HG03095 (cell line): ENCODE results near the gene CLEC16A.

Source experiments
- ATAC-seq: cut with Tn5 transposase; IDR thresholded peaks from one replicate; pipeline ENCODE4 v1.9.1; 2021; ENCODE audit warnings: moderate library complexity; ENCODE audit not compliant: unreplicated experiment

CLEC16A gene, protein sequence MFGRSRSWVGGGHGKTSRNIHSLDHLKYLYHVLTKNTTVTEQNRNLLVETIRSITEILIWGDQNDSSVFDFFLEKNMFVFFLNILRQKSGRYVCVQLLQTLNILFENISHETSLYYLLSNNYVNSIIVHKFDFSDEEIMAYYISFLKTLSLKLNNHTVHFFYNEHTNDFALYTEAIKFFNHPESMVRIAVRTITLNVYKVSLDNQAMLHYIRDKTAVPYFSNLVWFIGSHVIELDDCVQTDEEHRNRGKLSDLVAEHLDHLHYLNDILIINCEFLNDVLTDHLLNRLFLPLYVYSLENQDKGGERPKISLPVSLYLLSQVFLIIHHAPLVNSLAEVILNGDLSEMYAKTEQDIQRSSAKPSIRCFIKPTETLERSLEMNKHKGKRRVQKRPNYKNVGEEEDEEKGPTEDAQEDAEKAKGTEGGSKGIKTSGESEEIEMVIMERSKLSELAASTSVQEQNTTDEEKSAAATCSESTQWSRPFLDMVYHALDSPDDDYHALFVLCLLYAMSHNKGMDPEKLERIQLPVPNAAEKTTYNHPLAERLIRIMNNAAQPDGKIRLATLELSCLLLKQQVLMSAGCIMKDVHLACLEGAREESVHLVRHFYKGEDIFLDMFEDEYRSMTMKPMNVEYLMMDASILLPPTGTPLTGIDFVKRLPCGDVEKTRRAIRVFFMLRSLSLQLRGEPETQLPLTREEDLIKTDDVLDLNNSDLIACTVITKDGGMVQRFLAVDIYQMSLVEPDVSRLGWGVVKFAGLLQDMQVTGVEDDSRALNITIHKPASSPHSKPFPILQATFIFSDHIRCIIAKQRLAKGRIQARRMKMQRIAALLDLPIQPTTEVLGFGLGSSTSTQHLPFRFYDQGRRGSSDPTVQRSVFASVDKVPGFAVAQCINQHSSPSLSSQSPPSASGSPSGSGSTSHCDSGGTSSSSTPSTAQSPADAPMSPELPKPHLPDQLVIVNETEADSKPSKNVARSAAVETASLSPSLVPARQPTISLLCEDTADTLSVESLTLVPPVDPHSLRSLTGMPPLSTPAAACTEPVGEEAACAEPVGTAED

DNA sequence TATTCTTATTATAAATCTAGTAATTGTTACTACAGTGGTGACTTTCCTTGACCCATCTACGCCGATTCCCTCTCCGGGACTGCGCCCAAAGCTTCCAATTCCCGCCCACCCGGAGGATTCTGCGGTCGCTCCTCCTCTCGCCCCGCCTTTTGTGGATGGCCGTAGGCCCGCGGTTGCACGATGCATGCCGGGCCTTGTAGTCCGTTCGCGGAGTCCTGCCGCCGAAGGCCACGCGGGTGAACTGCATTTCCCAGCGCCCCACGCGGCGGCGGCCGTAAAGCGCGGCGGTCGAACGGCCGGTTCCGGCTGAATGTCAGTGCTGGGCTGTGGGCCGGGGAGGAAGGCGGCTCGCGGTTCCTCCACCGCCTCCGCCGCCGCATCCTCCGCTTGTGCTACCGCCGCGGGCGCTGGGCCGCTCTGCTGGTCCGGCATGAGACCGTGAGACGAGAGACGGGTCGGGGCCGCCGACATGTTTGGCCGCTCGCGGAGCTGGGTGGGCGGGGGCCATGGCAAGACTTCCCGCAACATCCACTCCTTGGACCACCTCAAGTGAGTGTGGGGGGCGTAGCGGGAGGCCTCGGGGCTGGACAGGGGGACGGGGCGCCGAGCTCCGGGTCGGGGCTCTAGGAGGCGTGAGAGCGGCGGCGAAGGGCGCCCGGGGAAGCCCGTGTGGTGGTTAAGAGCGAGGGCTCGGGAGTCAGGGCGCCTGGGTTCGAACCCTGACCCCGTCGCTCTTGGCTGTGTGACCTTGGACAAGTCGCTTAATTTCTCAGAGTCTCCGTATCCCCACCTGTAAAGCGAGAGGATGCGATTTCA is at the start of gene CLEC16A:
Gene CLEC16A (plus strand): TSS at position 316 of the 816 bp plus-strand sequence. CDS start 154 bp downstream, at position 470.
- ATAC-seq = peak; percentile 65

DNA sequence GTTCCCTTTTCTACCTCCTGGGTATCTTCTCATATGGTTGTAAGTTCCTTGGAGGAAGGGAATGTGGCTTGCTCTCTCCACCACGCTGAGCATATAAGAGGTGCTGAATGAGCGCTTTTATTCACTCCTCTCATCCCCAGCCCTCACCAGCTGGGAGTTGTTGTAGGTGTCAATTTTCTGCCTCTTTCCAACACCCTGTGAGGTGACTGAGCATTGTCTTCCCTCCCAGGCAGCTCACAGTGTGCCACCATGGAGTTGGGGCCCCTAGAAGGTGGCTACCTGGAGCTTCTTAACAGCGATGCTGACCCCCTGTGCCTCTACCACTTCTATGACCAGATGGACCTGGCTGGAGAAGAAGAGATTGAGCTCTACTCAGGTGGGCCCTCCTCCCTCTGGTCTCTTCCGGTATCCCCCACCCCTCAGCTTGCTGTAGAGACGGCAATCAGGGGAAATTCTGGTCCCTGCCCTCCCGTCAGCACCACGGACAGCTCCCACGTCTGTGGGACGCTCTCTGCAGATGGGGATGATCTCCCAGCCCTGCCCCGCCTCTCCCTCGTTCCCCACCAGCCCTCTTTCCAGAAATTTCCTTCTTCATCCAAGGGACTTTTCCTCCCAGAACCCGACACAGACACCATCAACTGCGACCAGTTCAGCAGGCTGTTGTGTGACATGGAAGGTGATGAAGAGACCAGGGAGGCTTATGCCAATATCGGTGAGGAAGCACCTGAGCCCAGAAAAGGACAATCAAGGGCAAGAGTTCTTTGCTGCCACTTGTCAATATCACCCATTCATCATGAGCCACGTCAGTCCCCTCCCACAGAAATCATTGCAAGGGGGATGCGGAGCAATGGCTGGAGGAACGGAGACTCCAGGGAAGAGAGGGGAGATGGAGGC is 49.1 kb upstream of the CLEC16A start:
- no peak for ATAC-seq

DNA sequence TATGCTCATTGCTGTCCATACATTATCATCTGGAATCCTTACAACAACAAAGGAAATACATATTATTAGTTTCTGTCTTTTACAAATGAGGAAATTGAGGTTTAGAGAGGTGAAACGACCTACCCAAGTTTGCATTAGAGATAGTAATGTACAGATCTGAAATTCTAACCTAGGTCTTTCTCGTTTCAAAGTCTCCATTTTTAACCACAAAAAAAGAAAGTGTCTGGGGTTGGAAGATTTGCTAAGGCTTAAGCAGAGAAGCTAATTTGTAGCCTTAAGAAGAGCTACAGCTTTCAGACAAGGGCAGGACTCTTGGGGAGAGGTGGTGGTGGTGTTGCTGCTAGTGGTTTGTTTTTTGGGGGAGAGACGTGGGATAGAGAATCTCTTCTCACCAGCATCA is 48.2 kb upstream of the CLEC16A start:
- ATAC-seq = no peak

DNA sequence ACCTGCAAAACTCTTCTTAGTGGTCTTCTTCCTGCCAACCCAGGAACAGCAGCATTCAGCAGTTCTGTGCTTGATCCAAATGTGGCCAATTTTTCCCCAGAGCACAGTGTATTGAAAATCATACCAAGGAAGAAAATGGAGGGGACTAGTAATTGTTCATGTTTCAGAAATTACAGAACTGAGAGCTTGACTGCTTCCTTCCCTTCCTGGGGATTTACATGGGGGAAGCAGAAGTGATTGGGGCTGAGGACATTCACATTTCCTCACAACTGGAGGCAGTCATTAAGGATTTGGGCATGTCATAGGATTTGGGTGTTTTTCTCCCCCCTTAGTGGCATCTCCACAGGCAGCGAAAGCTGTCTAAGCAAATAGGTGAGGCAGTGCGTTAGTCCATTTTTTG is 47.6 kb upstream of the CLEC16A start:
- no peak for ATAC-seq

DNA sequence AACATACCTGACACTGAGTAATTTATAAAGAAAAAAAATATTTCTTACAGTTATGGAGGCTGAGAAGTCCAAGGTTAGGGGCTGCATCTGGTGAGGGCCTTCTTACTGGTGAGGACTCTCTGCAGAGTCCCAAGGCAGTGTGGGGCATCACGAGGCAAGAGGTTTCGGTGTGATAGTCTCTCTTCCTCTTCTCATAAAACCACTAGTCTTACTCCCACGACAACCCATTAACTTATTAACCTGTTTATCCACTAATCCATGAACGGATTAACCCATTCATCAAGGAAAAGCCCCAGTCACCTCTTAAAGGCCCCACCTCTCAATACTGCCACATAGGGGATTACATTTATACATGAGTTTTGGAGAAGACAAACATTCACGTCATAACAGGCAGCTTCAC is 47.2 kb upstream of the CLEC16A start:
- peak; percentile 64 for ATAC-seq

DNA sequence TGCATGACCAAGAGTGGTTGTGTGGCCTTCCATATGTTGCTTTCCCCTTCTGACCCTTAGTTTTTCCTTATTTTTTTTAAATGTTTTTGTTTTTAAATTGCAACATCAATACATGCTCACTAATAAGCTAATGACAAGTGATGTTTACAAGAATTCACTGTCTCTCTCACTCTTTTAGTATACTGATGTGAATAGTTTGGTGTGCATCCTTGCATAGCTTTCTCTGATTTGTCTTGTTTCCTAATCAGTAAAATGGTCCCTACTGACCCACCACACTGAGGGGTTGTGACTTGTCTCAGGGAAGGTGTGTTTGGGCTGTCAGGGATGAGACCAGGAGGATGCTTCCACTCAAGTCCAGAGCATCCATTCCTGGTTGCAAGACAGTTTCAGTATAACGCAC is 41.4 kb upstream of the CLEC16A start:
- no peak for ATAC-seq

DNA sequence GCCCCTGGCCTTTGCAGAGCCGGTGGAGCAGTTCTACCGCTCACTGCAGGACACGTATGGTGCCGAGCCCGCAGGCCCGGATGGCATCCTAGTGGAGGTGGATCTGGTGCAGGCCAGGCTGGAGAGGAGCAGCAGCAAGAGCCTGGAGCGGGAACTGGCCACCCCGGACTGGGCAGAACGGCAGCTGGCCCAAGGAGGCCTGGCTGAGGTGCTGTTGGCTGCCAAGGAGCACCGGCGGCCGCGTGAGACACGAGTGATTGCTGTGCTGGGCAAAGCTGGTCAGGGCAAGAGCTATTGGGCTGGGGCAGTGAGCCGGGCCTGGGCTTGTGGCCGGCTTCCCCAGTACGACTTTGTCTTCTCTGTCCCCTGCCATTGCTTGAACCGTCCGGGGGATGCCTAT is 37.9 kb upstream of the CLEC16A start:
- no peak for ATAC-seq

DNA sequence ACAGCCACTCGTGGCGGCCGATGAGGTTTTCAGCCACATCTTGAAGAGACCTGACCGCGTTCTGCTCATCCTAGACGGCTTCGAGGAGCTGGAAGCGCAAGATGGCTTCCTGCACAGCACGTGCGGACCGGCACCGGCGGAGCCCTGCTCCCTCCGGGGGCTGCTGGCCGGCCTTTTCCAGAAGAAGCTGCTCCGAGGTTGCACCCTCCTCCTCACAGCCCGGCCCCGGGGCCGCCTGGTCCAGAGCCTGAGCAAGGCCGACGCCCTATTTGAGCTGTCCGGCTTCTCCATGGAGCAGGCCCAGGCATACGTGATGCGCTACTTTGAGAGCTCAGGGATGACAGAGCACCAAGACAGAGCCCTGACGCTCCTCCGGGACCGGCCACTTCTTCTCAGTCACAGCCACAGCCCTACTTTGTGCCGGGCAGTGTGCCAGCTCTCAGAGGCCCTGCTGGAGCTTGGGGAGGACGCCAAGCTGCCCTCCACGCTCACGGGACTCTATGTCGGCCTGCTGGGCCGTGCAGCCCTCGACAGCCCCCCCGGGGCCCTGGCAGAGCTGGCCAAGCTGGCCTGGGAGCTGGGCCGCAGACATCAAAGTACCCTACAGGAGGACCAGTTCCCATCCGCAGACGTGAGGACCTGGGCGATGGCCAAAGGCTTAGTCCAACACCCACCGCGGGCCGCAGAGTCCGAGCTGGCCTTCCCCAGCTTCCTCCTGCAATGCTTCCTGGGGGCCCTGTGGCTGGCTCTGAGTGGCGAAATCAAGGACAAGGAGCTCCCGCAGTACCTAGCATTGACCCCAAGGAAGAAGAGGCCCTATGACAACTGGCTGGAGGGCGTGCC is 37.2 kb upstream of the CLEC16A start:
- no peak for ATAC-seq

DNA sequence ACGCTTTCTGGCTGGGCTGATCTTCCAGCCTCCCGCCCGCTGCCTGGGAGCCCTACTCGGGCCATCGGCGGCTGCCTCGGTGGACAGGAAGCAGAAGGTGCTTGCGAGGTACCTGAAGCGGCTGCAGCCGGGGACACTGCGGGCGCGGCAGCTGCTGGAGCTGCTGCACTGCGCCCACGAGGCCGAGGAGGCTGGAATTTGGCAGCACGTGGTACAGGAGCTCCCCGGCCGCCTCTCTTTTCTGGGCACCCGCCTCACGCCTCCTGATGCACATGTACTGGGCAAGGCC is 36.7 kb upstream of the CLEC16A start:
- no peak for ATAC-seq

DNA sequence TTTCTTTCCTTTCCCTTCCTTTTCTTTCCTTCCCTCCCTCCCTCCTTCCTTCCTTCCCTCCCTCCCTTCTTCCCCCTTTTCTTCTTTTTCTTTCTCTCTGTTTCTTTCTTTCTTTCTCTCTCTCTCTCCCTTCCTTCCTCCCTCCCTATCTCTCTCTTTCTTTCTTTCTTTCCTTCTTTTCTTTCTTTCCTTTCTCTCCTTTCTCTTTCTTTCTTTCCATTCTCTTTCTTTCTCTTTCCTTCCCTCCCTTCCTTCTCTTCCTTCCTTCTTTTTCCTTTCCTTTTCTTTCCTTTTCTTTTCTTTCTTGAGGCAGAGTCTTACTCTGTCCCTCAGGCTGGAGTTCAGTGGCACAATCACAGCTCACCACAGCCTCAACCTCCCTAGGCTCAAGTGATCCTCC is 33.1 kb upstream of the CLEC16A start:
- ATAC-seq = no peak

DNA sequence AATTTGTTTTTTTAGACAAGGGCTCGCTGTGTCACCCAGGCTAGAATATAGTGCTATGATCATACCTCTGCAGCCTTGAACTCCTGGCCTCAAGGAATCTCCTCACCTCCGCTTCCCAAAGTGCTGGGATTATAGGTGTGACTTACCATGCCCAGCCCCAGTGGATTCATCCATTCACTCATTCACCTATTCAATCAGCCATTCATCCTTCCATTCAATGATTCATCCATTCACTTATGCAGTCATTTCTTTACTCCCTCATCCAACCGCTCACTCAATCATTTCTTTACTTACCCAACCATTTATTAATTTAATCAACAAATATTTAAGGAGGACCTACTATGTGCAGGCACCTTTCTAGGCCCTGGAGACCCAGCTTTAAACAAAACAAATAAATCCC is 27.8 kb upstream of the CLEC16A start:
- ATAC-seq = no peak

DNA sequence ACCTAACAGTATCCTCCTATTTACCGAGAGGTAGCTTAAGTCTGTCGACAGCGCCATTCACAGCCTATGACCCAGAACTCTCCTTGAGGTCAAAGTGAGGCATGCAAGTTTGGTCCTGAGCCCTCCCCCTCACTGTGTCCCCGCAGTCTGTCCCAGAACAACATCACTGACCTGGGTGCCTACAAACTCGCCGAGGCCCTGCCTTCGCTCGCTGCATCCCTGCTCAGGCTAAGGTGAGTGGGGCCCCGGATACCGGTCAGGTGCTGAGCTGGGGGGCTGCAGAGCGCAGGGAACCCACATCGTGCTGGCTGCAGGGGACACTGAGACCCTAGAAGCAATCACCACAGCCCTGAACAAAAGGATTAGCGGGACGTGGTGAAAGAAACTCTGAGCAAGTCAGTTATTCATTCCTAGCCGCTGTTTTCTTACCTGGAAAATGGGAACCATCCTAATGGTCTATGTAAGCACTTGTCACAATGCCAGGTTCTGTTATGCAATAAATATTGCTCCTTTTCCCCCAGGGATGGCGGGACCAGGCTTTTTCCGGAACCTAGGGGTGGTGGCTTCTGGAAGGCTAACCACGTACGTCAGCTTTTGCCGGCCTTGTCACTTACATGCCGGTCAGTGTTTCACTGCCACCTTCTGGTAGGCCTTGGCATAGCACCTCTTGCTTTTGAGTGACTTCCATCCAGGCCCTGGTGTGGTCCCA is 25.9 kb upstream of the CLEC16A start:
- no peak for ATAC-seq

DNA sequence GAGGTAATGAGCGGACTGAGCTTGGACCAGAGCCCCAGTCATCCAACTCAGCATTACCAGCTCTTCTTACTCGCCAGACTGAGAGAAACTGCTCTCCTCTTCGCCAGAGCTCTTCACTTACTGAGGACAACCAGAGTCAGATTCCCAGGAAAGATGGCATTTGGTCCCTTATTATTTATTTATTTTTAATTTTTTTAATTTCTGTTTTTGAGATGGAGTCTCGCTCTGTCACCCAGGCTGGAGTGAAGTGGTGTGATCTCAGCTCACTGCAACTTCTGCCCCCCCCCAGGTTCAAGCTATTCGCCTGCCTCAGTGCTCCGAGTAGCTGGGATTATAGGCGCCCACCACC is 25.4 kb upstream of the CLEC16A start:
- no peak for ATAC-seq

DNA sequence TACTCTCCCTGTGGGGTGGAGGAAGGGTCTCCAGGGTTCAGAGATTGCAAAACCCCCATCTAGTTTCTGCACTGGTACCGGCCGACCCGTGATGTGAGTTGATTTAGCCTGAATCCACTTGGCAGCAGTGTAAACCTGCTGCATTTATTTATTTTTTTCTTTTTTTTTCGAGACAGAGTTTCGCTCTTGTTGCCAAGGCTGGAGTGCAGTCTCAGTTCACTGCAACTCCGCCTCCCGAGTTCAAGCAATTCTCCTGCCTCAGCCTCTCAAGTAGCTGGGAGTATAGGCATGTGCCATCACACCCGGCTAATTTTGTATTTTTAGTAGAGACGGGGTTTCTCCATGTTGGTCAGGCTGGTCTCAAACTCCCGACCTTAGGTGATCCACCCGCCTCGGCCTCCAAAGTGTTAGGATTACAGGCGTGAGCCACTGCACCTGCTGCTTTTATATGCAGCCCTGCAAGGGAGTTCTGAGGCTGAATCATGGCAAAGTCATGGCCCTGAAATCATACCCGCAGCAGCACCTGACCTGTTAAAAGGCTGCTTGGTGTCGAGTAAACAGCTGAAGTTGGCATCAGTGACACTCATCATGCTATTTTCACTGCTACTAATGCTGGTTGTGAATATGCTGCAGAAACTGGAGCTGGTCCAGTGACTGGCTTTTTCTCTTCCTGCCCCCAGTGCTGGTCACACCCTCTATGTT is 23.5 kb upstream of the CLEC16A start:
- no peak for ATAC-seq

DNA sequence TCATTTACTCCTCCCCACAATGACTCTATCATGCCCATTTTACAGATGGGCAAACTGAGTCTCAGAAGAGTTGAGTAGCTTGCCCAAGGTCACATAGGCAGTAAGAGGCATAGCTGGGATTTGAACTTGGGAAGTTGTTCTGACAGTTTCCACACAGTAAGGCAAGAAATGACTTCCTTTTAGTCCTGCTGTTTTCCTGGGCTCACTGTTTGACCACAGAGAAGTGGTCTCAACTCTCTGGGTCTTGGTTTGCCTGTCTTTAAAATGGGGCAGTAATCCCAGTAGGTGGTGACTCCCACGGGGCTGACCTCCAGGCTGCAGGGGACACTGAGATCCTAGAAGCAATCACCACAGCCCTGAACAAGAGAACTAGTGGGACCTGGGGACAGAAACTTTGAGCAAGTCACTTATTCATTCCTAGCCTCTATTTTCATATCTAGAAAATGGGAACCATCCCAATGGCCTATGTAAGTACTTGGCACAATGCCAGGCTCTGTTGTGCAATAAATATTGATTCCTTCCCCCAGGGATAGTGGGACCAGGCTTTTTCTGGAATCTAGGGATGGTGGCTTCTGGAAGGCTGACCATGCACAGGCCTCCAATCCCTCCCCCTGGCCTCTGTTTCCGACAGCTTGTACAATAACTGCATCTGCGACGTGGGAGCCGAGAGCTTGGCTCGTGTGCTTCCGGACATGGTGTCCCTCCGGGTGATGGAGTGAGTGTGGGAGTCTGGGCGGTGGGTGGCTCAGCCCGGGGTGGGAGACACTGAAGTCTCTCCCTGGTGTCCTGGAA is 22.6 kb upstream of the CLEC16A start:
- ATAC-seq = no peak

DNA sequence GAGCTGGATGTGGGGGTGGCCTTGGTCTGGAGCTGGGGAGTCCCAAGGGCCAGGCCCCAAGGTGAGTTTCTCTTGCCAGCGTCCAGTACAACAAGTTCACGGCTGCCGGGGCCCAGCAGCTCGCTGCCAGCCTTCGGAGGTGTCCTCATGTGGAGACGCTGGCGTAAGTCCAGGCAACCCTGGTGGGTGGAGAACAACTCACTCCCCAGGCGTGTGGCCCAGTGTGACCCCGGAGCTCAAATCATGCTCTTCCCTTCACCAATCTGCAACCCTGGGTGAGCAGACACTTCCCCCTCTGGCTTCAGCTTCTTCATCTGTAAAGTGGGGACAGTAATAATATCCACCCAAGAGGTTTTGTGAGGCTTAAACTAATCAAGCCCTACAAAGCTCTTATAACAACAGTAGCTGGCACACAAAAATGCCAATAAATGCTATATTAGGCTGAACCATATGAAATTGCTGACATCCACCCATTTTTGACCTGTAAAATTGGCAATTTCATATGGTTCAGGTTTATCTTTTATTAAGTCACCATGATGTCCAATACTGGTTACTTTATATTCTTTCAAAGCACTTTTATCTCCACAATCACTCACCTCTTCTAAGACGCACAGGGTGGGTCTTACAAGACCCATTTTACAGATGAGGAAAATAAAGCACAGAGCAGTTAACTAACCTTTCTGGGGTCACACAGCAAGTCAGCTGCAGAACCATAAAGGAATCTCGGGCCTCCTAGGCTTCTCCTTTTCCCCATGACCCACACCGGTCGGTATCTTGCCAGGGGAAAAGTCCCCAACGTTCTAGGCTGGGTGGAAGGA is 21.8 kb upstream of the CLEC16A start:
- no peak for ATAC-seq
